ENCODE measurements around the gene C4orf33.
"Not testable (repeated sequence)": the region's sequence is repeated elsewhere in the genome, so short reads cannot be mapped to it uniquely, and the experiment has no call there.

Gene C4orf33

GRCh38 chr4:129095811-129096454 is at the start of gene C4orf33:
C4orf33 (plus strand) TSS chr4:129096152; CDS start chr4:129102611, 6,459 bp downstream.
- DNase-seq, result peak; percentile 41

GRCh38 chr4:129059028-129059427 is 36.9 kb upstream of the C4orf33 start:
- DNase-seq, result no peak

GRCh38 chr4:129062580-129062979 is 33.4 kb upstream of the C4orf33 start:
- no peak for DNase-seq

GRCh38 chr4:129063640-129064039 is 32.3 kb upstream of the C4orf33 start:
- no peak for DNase-seq

GRCh38 chr4:129064717-129065116 is 31.2 kb upstream of the C4orf33 start:
- no peak for DNase-seq

GRCh38 chr4:129069537-129069936 is 26.4 kb upstream of the C4orf33 start:
- DNase-seq, result not testable (repeated sequence)

- no peak for DNase-seq
These were observed 18.6 kb upstream of the C4orf33 start for GRCh38 chr4:129077326-129077725.

GRCh38 chr4:129080129-129080528 is 15.8 kb upstream of the C4orf33 start:
- no peak for DNase-seq

- no peak for DNase-seq
These were observed 13.7 kb upstream of the C4orf33 start for GRCh38 chr4:129082302-129082701.

- DNase-seq, result no peak
These were observed 10.5 kb upstream of the C4orf33 start for GRCh38 chr4:129085472-129085871.

GRCh38 chr4:129087516-129087915 is 8.4 kb upstream of the C4orf33 start:
- no peak for DNase-seq

- DNase-seq, result no peak
These were observed 3.2 kb upstream of the C4orf33 start for GRCh38 chr4:129092631-129093190.

GRCh38 chr4:129093191-129093920 is 2.6 kb upstream of the C4orf33 start, which contains the start of gene SCLT1:
SCLT1 (minus strand) TSS chr4:129093539; CDS start chr4:129093103, 436 bp downstream.
- peak; percentile 81 for DNase-seq

GRCh38 chr4:129094347-129094746 is 1.6 kb upstream of the C4orf33 start:
- DNase-seq, result no peak

GRCh38 chr4:129098531-129099001 is 2.6 kb downstream of the C4orf33 start:
- no peak for DNase-seq

- no peak for DNase-seq
These were observed 14.2 kb downstream of the C4orf33 start for GRCh38 chr4:129109965-129110824.

- DNase-seq, result no peak
These were observed 15.0 kb downstream of the C4orf33 start for GRCh38 chr4:129110931-129111330.

- DNase-seq, result no peak
These were observed 16.0 kb downstream of the C4orf33 start for GRCh38 chr4:129111919-129112318.

GRCh38 chr4:129113434-129113833 is 17.5 kb downstream of the C4orf33 start:
- no peak for DNase-seq

- no peak for DNase-seq
These were observed 18.0 kb downstream of the C4orf33 start for GRCh38 chr4:129113919-129114318.

GRCh38 chr4:129117705-129118104 is 21.8 kb downstream of the C4orf33 start:
- no peak for DNase-seq

- not testable (repeated sequence) for DNase-seq
These were observed 30.7 kb downstream of the C4orf33 start for GRCh38 chr4:129126614-129127013.

- DNase-seq, result no peak
These were observed 33.2 kb downstream of the C4orf33 start for GRCh38 chr4:129129143-129129542.
